Activated CD8-positive, alpha-beta memory T cell treated with anti-CD3 and anti-CD28 coated beads, Interleukin-2, amount 10 ng/mL, durations not matched to agents 7 days and 5 days (primary cell): Measurements from ENCODE around the gene SLC25A26. TPM values are rescaled to one million over a fixed set of nuclear protein-coding genes. Genes with fewer than 3 reads are reported as not detected.
"Not testable (repeated sequence)": the region's sequence is repeated elsewhere in the genome, so short reads cannot be mapped to it uniquely, and the experiment has no call there.

Experiments used
- ATAC-seq: fragments of 150-1000 bp; cut with Tn5 transposase; one replicate; pipeline ENCODE4 v1.10.0; 2021; ENCODE audit warnings: moderate library complexity
- CTCF ChIA-PET: fragments of 350-600 bp; sonication (Branson Sonifier 250); formaldehyde crosslinking; loops from one replicate; lab custom pipeline; 2021; ENCODE audit warnings: antibody characterized with exemption; lab: Charles Lee
- DNase-seq: peaks from one replicate; pipeline ENCODE4 v3.0.0-alpha.2; 2020
- H3K27ac Mint-ChIP-seq: one replicate; pipeline ENCODE4 v1.8.0; 2021; ENCODE audit warnings: mild to moderate bottlenecking, mixed read lengths
- H3K27me3 Mint-ChIP-seq: one replicate; pipeline ENCODE4 v1.8.0; 2021; ENCODE audit warnings: mixed read lengths
- H3K36me3 Mint-ChIP-seq: one replicate; pipeline ENCODE4 v1.8.0; 2021; ENCODE audit warnings: mild to moderate bottlenecking, mixed read lengths
- H3K4me1 Mint-ChIP-seq: one replicate; pipeline ENCODE4 v1.8.0; 2021; ENCODE audit warnings: mixed read lengths
- H3K4me3 Mint-ChIP-seq: one replicate; pipeline ENCODE4 v1.8.0; 2021; ENCODE audit warnings: mild to moderate bottlenecking, moderate library complexity, mixed read lengths
- H3K9me3 Mint-ChIP-seq: one replicate; pipeline ENCODE4 v1.8.0; 2022; ENCODE audit warnings: low read depth, mixed read lengths
- total RNA-seq, 2 experiments: library from RNA; stranded (reverse); gene quantifications; one replicate each; pipeline ENCODE4 v1.2.3, GENCODE V29; 2021

The SLC25A26 gene
- total RNA-seq, 2 experiments from 2014 or later = 14.5 to 15.6 TPM

DNA sequence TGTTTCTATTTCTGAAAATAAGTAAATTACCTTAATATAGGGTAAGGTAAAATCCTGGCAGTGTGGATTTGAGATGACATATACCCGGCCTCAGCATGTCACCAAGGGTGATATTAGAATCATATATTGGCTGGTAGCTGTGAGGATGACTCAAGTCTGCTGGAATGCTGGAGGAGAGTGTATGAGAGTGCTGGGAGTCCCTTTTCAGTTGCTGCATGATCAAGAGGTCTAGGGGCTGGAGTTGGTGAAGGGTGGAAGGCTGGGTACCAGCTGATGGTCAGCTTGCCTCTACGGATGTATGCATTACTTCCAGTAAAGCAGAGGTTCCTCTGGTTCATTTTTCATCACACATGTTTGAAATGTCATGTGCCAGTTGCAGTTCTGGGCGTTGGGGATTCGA is 40.6 kb downstream of the SLC25A26 start:
- ATAC-seq = no peak
- no peak for DNase-seq
- peaks cover 1% of the 10 kb centered on the region for H3K36me3 Mint-ChIP-seq
- peaks cover 2% of the 10 kb centered on the region for H3K4me1 Mint-ChIP-seq
- H3K27ac Mint-ChIP-seq = no peak overlapping the region
- H3K4me3 Mint-ChIP-seq = no peak overlapping the region
- no peaks in the 10 kb centered on the region for H3K27me3 Mint-ChIP-seq
- no peaks in the 10 kb centered on the region for H3K9me3 Mint-ChIP-seq
- CTCF ChIA-PET = interaction anchor here (1.5 to 2.2 kb wide), 3 partner anchors 8 to 561 kb away, joined by 3 to 11 read pairs (median 5); no protein-coding TSS in a partner anchor

DNA sequence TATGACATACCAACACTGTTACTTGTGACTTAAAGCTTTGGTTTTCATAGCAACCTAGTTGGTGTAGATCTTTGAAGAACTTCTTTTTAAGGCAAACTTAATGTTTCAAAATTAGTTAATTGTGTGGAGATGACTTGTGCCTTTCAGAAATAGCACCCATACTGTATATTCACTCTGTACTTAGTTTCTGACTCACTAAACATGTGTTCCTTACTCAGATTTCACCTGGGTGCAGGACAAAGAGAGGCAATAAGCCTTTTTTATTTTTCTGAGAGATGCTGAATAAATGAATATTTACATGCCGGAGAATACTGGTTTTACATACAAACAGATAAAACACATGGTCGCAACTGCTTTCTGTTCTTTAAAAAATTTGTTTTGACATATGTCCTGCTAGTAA is 44.8 kb downstream of the SLC25A26 start:
- H3K36me3 Mint-ChIP-seq = no peaks in the 10 kb centered on the region
- no peak overlapping the region for H3K27ac Mint-ChIP-seq
- no peaks in the 10 kb centered on the region for H3K9me3 Mint-ChIP-seq
- DNase-seq = no peak
- CTCF ChIA-PET = interaction anchor here (1.1 kb wide), 1 partner anchor 11 kb away, joined by 3 read pairs; no protein-coding TSS in a partner anchor
- ATAC-seq = no peak
- H3K27me3 Mint-ChIP-seq = no peaks in the 10 kb centered on the region
- no peak overlapping the region for H3K4me3 Mint-ChIP-seq
- H3K4me1 Mint-ChIP-seq = no peaks in the 10 kb centered on the region

DNA sequence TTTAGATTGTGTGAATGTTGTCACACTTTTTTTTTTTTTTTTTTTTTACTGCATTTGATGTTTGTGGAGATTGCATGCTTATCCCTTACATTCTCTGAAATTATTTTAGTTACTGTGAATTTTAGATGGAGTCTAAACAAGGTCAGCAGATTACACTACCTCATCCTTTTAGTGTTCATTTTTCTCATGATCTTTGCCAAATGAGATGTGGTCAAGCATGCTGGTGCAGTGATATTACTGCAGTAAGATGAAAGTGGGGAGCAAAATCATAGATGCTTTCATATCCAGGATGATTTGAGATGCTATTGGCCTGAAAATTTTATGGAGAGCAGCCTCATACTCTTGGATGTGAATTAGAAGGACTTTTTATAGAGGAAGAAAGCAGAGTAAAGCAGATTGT is 45.8 kb downstream of the SLC25A26 start:
- H3K27me3 Mint-ChIP-seq = no peaks in the 10 kb centered on the region
- no peak overlapping the region for H3K4me3 Mint-ChIP-seq
- DNase-seq (no peak), ATAC-seq (no peak)
- no peaks in the 10 kb centered on the region for H3K9me3 Mint-ChIP-seq
- H3K4me1 Mint-ChIP-seq = no peaks in the 10 kb centered on the region
- CTCF ChIA-PET = no interaction called here
- H3K27ac Mint-ChIP-seq = no peak overlapping the region
- no peaks in the 10 kb centered on the region for H3K36me3 Mint-ChIP-seq

GRCh38 chr3:66267031-66267430 is 46.2 kb downstream of the SLC25A26 start:
- CTCF ChIA-PET = no interaction called here
- Mint-ChIP-seq H3K4me1 (no peaks in the 10 kb centered on the region), H3K27ac (no peak overlapping the region), H3K9me3 (no peaks in the 10 kb centered on the region), H3K27me3 (no peaks in the 10 kb centered on the region), H3K36me3 (no peaks in the 10 kb centered on the region), H3K4me3 (no peak overlapping the region)
- DNase-seq = no peak
- no peak for ATAC-seq

GRCh38 chr3:66267906-66268305 is 47.1 kb downstream of the SLC25A26 start:
- no peaks in the 10 kb centered on the region for H3K27me3 Mint-ChIP-seq
- CTCF ChIA-PET = no interaction called here
- DNase-seq (no peak), ATAC-seq (no peak)
- H3K4me1 Mint-ChIP-seq = no peaks in the 10 kb centered on the region
- no peak overlapping the region for H3K27ac Mint-ChIP-seq
- H3K9me3 Mint-ChIP-seq = no peaks in the 10 kb centered on the region
- no peak overlapping the region for H3K4me3 Mint-ChIP-seq
- no peaks in the 10 kb centered on the region for H3K36me3 Mint-ChIP-seq

DNA sequence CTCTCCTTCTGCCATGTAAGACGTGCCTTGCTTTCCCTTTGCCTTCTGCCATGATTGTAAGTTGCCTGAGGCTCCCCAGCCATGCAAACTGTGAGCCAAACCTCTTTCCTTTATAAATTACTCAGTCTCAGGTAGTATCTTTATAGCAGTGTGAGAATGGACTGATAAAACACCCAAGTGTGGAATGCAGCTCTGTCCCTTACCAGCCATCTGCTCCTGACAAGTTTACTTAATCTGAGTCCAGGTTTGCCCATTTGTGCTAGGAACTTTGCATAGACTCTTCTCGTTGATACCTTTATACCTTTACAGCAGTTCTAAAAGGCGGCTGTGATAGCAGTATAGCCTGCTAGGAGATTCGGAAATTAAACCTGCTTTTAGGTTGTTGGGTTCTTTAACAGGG is 48.1 kb downstream of the SLC25A26 start:
- Mint-ChIP-seq H3K9me3 (no peaks in the 10 kb centered on the region), H3K4me3 (no peak overlapping the region), H3K36me3 (peaks cover 2% of the 10 kb centered on the region), H3K27me3 (no peaks in the 10 kb centered on the region), H3K4me1 (no peaks in the 10 kb centered on the region), H3K27ac (no peak overlapping the region)
- DNase-seq (no peak), ATAC-seq (no peak)
- CTCF ChIA-PET = interaction anchor here (1.2 to 1.7 kb wide), 2 partner anchors 109 to 553 kb away, joined by 3 read pairs; no protein-coding TSS in a partner anchor

GRCh38 chr3:66269411-66269810 is 48.6 kb downstream of the SLC25A26 start:
- Mint-ChIP-seq H3K36me3 (peaks cover 2% of the 10 kb centered on the region), H3K4me3 (no peak overlapping the region), H3K27me3 (no peaks in the 10 kb centered on the region), H3K9me3 (no peaks in the 10 kb centered on the region), H3K27ac (no peak overlapping the region), H3K4me1 (no peaks in the 10 kb centered on the region)
- CTCF ChIA-PET = interaction anchor here (1.2 to 1.7 kb wide), 2 partner anchors 108 to 553 kb away, joined by 3 read pairs; no protein-coding TSS in a partner anchor
- ATAC-seq (no peak), DNase-seq (no peak)

DNA sequence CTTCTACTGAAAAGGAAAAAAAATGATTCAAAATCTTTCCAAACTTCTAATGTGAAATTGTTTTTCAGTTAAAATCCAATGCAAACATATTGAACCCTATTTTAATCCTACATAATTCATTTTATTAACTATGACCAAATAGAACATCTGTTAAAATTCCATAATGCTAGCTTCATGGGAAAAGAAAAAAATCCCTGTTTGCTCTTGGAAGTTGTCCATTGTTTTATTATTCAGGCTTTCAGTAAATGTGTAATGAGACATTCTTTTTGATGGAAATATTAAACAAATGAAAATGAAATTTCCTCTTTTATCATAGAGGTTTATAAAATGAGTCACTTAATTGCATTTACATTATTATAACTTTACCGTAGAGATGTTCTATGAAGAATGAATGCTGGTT is 49.5 kb downstream of the SLC25A26 start:
- Mint-ChIP-seq H3K36me3 (peaks cover 2% of the 10 kb centered on the region), H3K4me1 (no peaks in the 10 kb centered on the region), H3K27ac (no peak overlapping the region), H3K9me3 (no peaks in the 10 kb centered on the region), H3K4me3 (no peak overlapping the region), H3K27me3 (no peaks in the 10 kb centered on the region)
- CTCF ChIA-PET = interaction anchor here (1.6 to 1.7 kb wide), 2 partner anchors 16 to 107 kb away, joined by 3 to 8 read pairs; no protein-coding TSS in a partner anchor
- ATAC-seq (no peak), DNase-seq (no peak)

DNA sequence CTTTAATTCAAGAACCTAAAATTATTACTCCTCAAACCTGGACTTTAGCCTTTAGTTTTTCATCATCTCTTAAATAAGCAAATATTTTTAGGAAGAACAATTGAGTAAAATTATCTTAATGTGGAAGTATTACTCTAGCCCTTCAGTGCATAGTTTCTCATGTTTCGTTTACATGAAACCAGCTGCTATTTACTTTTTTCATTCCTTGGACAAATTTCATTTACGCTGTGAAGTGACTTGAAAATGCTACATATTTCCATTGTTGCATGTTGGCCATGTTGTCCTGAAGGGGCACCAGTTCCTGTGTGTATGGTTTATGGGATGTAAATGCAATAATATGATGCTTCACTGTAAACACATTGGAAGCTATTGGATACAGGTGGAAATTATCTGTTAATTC is 49.9 kb downstream of the SLC25A26 start:
- CTCF ChIA-PET = interaction anchor here (0.6 to 1.6 kb wide), 2 partner anchors 17 to 297 kb away, joined by 3 to 8 read pairs; no protein-coding TSS in a partner anchor
- peaks cover 3% of the 10 kb centered on the region for H3K36me3 Mint-ChIP-seq
- no peaks in the 10 kb centered on the region for H3K27me3 Mint-ChIP-seq
- no peak overlapping the region for H3K27ac Mint-ChIP-seq
- DNase-seq = no peak
- H3K4me3 Mint-ChIP-seq = no peak overlapping the region
- ATAC-seq = no peak
- no peaks in the 10 kb centered on the region for H3K9me3 Mint-ChIP-seq
- no peaks in the 10 kb centered on the region for H3K4me1 Mint-ChIP-seq

GRCh38 chr3:66271231-66271630 is 50.4 kb downstream of the SLC25A26 start:
- ATAC-seq (no peak), DNase-seq (no peak)
- H3K9me3 Mint-ChIP-seq = no peaks in the 10 kb centered on the region
- H3K36me3 Mint-ChIP-seq = peaks cover 3% of the 10 kb centered on the region
- H3K27ac Mint-ChIP-seq = no peak overlapping the region
- CTCF ChIA-PET = interaction anchor here (0.6 to 2.2 kb wide), 3 partner anchors 17 to 551 kb away, joined by 3 to 8 read pairs (median 8); no protein-coding TSS in a partner anchor
- H3K4me3 Mint-ChIP-seq = no peak overlapping the region
- H3K27me3 Mint-ChIP-seq = no peaks in the 10 kb centered on the region
- no peaks in the 10 kb centered on the region for H3K4me1 Mint-ChIP-seq

DNA sequence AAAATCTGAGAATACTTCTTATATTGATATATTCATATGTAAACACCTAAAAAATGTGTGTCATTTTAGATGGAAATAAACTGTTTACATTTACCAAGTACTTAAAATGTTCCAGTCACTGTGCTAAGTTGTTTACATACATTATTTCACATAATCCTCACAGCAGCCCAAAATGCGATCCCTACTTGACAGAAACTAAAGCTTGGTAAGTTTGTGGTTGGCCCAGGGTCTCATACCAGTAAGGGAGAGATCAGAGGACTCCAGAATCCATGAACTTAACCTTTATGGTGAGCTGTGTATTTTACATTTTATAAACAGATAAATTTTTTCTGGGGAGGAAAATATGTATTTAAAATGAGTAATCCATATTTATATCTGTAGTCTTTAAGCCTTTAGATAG is 51.2 kb downstream of the SLC25A26 start:
- DNase-seq (no peak), ATAC-seq (no peak)
- H3K4me3 Mint-ChIP-seq = no peak overlapping the region
- H3K27ac Mint-ChIP-seq = no peak overlapping the region
- H3K36me3 Mint-ChIP-seq = peaks cover 3% of the 10 kb centered on the region
- H3K9me3 Mint-ChIP-seq = no peaks in the 10 kb centered on the region
- CTCF ChIA-PET = interaction anchor here (1.4 to 2.2 kb wide), 3 partner anchors 18 to 550 kb away, joined by 5 to 8 read pairs (median 8); no protein-coding TSS in a partner anchor
- no peaks in the 10 kb centered on the region for H3K27me3 Mint-ChIP-seq
- H3K4me1 Mint-ChIP-seq = peaks cover under 1% of the 10 kb centered on the region

DNA sequence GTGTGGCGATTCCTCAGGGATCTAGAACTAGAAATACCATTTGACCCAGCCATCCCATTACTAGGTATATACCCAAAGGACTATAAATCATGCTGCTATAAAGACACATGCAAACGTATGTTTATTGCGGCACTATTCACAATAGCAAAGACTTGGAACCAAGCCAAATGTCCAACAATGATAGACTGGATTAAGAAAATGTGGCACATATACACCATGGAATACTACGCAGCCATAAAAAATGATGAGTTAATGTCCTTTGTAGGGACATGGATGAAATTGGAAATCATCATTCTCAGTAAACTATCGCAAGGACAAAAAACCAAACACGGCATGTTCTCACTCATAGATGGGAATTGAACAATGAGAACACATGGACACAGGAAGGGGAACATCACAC is 54.0 kb downstream of the SLC25A26 start:
- not testable (repeated sequence) for H3K27me3 Mint-ChIP-seq, H3K36me3 Mint-ChIP-seq, H3K4me3 Mint-ChIP-seq, H3K27ac Mint-ChIP-seq, ATAC-seq, DNase-seq, H3K9me3 Mint-ChIP-seq
- peaks cover 14% of the 10 kb centered on the region for H3K4me1 Mint-ChIP-seq
- CTCF ChIA-PET = interaction anchor here (0.5 kb wide), 1 partner anchor 430 kb away, joined by 3 read pairs; no protein-coding TSS in a partner anchor

DNA sequence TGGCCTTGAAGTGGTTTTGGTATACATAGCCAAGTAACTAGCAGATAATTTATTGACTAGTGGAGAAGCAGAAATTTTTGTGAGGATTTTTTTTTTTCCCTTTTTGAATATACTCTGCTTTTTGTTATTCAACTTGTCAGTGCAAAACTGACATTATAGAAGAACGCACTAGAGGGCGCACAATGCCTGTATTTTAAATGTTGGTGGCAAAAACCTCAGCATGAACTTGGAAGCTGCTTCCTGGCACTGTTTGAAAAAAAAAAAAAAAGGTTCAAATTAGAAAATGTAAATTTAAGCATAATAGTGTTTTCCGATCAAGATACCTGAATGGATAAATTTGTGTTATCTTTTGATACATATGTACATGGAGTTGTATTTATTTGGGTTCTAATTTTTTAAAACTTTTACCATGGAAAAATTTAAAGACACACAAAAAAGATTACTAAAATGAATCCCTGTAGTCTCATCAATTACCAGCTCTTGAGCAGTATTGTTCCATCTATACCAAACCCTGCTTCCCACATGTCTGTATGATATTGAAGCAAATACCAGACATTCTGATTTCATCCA is 56.0 kb downstream of the SLC25A26 start:
- ATAC-seq (peak; percentile 47), DNase-seq (peak; percentile 73)
- Mint-ChIP-seq H3K4me3 (no peak overlapping the region), H3K27me3 (no peaks in the 10 kb centered on the region), H3K36me3 (peaks cover 4% of the 10 kb centered on the region), H3K4me1 (peaks cover 17% of the 10 kb centered on the region), H3K27ac (no peak overlapping the region), H3K9me3 (no peaks in the 10 kb centered on the region)
- CTCF ChIA-PET = interaction anchor here (0.7 to 4.8 kb wide), 15 partner anchors 12 to 546 kb away, joined by 3 to 24 read pairs (median 4); no protein-coding TSS in a partner anchor

DNA sequence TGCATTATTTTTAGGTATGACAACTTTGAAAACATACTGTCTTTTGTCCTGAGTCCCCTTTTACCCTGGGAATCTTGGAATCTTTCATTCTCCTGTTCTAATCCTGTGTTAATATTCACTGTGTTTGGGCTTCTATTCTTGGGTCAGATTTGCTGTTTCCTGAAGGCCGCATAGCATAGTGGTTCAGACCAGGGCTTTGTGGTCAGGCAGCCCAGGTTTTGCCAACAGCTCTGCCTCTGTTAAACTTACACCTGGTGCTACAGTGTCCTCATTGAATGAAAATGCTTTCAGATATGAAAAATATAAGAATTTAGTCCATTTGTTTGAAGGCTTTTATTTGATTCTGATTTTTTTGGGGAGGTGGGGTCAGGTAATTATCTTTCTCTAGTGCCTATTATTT is 58.4 kb downstream of the SLC25A26 start:
- no peaks in the 10 kb centered on the region for H3K27me3 Mint-ChIP-seq
- H3K27ac Mint-ChIP-seq = no peak overlapping the region
- ATAC-seq (no peak), DNase-seq (no peak)
- CTCF ChIA-PET = interaction anchor here (0.7 to 4.8 kb wide), 4 partner anchors 95 to 543 kb away, joined by 3 to 24 read pairs (median 3); no protein-coding TSS in a partner anchor
- H3K36me3 Mint-ChIP-seq = peaks cover 2% of the 10 kb centered on the region
- H3K4me3 Mint-ChIP-seq = no peak overlapping the region
- no peaks in the 10 kb centered on the region for H3K9me3 Mint-ChIP-seq
- peaks cover 17% of the 10 kb centered on the region for H3K4me1 Mint-ChIP-seq
